NCI-H1048 (cell line): ENCODE data around the gene SIPA1L3.

Experiments
- DNase-seq: peaks from one replicate; lab custom pipeline; 2025; lab: John Stamatoyannopoulos, UW

The SIPA1L3 gene

GRCh38 chr19:37997911-37998344 lies 90.9 kb downstream of the SIPA1L3 start:
- no peak for DNase-seq

- DNase-seq, result no peak
Measured at GRCh38 chr19:37998801-37999308, 91.8 kb downstream of the SIPA1L3 start.

GRCh38 chr19:37999309-38000213 lies 92.6 kb downstream of the SIPA1L3 start:
- DNase-seq, result no peak

- DNase-seq, result no peak
Measured at GRCh38 chr19:38001158-38001781, 94.3 kb downstream of the SIPA1L3 start.

GRCh38 chr19:38003438-38004185 lies 96.6 kb downstream of the SIPA1L3 start:
- no peak for DNase-seq

GRCh38 chr19:38004186-38004520 lies 97.1 kb downstream of the SIPA1L3 start:
- no peak for DNase-seq

- peak; percentile 71 for DNase-seq
Measured at GRCh38 chr19:38004521-38005223, 97.7 kb downstream of the SIPA1L3 start.

- DNase-seq, result no peak
Measured at GRCh38 chr19:38005224-38005614, 98.2 kb downstream of the SIPA1L3 start.

GRCh38 chr19:38006361-38007045 lies 99.5 kb downstream of the SIPA1L3 start:
- no peak for DNase-seq

- DNase-seq, result no peak
Measured at GRCh38 chr19:38009650-38010242, 102.7 kb downstream of the SIPA1L3 start.

DNA sequence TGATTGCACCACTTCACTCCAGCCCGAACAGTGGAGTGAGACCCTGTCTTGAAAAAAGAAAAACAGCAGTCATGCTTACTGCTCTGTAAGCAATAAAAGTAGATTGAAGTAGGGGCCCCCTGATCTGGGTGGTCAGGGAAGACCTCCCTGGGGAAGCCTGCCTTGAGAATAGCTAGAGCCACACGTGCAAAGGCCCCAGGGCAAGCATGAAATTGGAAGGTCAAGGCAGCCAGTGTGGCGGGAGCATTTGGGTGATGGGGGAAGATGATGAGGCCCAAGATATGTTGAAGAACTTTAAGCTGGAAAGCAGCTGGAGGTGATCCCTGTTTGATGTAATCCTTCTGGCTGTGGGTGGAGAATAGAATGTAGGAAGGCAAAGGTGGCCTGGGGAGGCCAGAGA lies 104.4 kb downstream of the SIPA1L3 start:
- no peak for DNase-seq

- DNase-seq, result no peak
Measured at GRCh38 chr19:38012290-38012689, 105.3 kb downstream of the SIPA1L3 start.

- no peak for DNase-seq
Measured at GRCh38 chr19:38012944-38013343, 105.9 kb downstream of the SIPA1L3 start.

- no peak for DNase-seq
Measured at GRCh38 chr19:38013913-38014580, 107.0 kb downstream of the SIPA1L3 start.

- no peak for DNase-seq
Measured at GRCh38 chr19:38015216-38015615, 108.2 kb downstream of the SIPA1L3 start.

GRCh38 chr19:38015761-38016160 lies 108.8 kb downstream of the SIPA1L3 start:
- no peak for DNase-seq

DNA sequence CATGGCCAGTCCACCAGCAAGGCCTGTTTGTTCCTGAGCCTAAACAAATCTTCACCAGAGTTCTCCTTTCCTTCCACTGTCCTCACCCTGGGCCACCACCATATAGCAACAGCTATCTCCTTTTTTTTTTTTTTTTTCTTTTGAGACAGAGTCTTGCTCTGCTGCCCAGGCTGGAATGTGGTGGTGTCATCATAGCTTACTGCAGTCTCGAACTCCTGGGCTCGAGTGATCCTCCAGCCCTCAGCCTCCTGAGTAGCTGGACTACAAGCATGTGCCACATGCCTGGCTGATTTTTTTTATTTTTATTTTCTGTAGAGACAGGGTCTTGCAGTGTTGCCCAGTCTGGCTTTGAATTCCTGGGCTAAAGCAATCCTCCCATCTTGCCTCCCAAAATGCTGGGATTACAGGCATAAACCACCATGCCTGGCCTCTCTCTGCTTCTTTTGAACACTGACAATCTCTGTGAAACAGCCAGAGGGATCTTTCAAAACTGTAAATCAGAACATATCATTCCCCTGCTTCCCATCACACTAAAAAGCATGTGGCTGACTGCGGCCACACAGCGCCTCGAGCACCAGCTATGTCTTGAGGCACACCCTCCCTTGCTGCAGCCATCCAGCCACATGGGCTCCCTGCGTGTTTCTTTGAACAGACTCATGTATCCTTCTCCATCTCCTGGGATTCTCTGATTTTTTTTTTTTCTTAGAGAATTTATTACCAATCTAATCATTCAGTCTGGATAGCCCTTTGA lies 110.6 kb downstream of the SIPA1L3 start:
- DNase-seq, result no peak

- DNase-seq, result no peak
Measured at GRCh38 chr19:38018694-38019395, 111.8 kb downstream of the SIPA1L3 start.

DNA sequence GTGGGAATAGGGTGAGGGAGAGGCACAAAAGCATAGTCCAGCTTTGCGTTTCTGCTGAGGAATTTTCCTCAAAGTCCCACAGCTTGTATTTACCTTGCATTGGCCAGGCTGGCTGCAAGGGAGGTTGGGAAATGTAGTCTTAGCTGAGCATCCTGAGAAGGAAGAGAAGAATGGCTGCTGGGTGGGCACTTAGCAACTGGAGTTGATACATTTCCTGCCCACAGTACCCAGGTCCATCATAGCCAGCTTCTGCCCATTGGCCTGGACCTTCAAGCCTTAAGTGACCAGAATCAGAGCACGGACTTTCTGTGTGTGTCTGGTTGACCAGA lies 112.4 kb downstream of the SIPA1L3 start:
- no peak for DNase-seq
